Coronary artery (tissue), 2 donors: ENCODE results near the gene B4GALNT4.

Source experiments
- DNase-seq: peaks from one replicate; pipeline ENCODE4 v3.0.0-alpha.2; 2017; ENCODE audit warnings: low spot score
- H3K27ac ChIP-seq, 2 donors: fragments of 200-600 bp; sonication (generic); one replicate each; pipeline ENCODE4 v1.5.1; 2016 to 2019
- H3K4me3 ChIP-seq: fragments of 200-600 bp; sonication (generic); 2 replicates; pipeline ENCODE4 v1.5.1; 2016; ENCODE audit warnings: mild to moderate bottlenecking, moderate library complexity
- TF ChIP-seq, protein P1 (sequence below): fragments of 200-600 bp; sonication (generic); IDR thresholded peaks from one replicate; pipeline ENCODE4 v1.5.1; 2019; ENCODE audit warnings: antibody characterized with exemption

The B4GALNT4 gene

DNA sequence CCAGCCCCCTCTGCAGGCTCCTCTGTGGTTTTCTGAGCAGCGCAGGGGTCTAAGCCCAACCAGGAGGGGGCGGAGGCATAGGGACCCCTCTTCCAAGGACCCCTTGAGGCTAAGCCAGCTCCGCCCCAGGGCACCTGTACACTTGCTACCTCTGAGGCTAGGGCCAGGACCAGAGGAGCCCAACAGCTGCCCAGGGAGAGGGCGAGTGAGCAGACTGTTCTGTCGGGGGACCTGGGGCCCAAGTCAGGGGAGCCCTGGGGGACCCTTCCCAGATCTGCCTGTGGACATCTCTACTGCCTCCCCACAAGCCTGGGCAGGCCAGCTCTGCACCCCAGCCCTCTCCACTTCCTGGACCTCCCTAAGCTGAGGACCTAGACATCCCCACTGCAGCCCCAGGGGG lies 1.8 kb downstream of the B4GALNT4 start:
- Histone ChIP-seq H3K27ac (no peak overlapping the region), H3K4me3 (no peak overlapping the region)
- TF ChIP-seq, protein P1, sequence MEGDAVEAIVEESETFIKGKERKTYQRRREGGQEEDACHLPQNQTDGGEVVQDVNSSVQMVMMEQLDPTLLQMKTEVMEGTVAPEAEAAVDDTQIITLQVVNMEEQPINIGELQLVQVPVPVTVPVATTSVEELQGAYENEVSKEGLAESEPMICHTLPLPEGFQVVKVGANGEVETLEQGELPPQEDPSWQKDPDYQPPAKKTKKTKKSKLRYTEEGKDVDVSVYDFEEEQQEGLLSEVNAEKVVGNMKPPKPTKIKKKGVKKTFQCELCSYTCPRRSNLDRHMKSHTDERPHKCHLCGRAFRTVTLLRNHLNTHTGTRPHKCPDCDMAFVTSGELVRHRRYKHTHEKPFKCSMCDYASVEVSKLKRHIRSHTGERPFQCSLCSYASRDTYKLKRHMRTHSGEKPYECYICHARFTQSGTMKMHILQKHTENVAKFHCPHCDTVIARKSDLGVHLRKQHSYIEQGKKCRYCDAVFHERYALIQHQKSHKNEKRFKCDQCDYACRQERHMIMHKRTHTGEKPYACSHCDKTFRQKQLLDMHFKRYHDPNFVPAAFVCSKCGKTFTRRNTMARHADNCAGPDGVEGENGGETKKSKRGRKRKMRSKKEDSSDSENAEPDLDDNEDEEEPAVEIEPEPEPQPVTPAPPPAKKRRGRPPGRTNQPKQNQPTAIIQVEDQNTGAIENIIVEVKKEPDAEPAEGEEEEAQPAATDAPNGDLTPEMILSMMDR: no peak
- DNase-seq: no peak

DNA sequence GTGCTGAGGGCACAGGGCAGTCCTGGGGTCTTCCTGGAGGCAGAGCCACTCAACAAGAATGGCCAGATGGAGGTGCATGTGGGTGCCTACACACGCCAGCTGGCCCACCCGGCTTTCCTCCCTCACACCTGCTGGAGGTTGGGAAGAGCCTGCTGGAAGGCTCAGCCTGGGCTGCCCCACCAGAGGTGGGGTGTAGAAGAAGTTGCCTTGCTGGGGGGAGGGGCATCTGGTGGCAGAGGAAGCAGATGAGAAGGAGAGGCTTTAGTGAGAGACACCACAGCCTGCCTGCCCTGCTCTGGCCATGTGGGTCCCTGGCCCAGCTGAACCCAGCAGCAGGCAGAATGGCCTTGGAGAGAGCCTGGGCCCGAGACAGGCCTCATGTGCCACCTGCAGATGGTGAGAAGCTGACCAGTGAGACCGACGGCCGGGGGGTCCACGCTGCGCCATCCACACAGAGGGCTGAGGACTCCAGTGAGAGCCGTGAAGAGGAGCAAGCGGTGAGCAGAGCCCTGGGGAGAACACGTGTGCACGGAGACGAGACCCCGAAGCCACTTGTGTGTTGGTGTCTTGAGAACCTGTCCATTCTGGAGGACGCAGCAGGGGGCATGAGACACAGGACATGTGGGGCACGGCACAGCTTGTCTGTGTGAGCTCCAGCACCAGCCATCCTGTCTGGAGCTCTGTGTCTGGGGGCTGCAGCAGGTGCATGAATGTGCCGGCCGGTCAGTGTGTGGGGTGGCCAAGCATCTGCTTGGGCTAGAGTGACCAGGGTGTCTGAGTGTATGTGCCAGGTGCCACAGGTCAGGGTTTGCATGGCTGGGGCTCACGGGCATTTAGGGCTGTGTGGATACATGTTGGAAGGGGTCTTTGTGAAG lies 2.7 kb downstream of the B4GALNT4 start:
- DNase-seq: no peak
- Histone ChIP-seq H3K4me3 (no peak overlapping the region), H3K27ac (no peak overlapping the region)
- TF ChIP-seq, protein P1: no peak

DNA sequence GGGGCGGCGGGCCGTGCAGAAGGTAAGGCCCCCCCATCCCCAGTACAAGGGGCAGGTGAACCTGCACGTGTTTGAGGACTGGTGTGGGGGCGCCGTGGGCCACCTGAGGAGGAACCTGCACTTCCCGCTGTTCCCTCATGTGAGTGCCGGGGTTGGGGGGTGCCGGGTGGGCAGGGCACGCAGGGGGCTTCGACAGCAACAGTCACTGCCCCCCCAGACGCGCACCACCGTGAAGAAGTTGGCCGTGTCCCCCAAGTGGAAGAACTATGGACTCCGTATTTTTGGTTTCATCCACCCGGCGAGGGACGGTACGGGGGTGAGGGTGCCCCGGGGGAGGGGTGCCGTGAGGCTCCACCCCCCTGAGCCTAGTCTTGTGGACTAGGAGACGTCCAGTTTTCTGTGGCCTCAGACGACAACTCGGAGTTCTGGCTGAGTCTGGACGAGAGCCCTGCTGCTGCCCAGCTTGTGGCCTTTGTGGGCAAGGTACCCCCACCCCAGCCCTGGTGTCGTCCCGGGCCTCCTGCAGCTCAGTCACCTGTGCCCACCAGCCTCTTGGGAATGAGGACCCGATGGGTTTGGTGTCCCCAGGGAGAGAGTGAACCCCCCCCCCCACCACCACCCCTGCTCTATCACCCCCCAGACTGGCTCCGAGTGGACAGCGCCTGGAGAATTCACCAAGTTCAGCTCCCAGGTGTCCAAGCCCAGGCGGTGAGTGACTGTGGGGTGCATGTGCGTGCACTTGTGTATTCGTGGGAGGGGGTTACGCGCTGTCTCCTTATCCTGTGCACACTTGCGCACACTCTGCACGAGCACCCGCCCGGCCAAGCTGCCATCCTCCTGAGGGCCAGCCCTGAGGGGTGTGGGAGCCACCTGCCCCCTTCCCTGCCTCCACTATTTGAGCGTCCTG lies 3.8 kb downstream of the B4GALNT4 start:
- no peak for DNase-seq
- TF ChIP-seq, protein P1: no peak
- Histone ChIP-seq H3K27ac (no peak overlapping the region), H3K4me3 (no peak overlapping the region)

DNA sequence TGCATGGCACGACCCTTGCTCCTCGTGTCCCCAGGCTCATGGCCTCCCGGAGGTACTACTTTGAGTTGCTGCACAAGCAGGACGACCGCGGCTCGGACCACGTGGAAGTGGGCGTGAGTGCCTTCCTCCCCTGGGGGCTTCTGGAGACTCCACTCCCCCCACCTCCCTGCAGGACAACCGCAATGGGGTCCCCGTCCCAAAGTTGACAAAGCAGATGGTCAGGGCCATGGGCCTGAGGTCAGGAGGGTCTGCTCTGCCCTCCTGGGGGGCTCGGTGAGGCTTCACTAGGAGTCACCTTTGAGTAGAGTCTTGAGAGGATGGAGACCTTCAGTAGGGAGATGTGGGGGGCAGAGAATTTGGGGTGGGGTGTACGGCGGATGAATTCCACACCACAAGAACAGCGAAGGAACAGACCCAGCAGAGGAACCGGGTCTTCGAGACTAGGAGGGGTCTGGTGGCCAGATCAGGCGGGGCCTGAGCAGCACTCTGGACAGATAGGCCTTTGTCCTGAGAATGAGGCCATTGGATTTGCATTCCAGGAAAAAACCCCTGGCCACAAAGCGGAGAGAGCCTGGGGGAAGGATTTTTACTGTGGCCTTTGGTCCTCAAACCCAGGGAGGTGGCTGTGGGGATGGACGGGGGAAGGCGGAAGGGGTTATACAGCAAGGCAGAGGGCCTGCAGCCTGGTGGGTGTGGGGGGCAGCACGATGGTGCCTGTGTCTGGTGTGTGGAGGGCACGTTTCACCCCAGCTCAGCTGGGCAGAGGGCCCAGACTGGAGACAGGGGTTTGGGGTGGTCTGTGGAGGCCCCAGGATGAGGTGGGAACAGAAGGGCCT lies 4.6 kb downstream of the B4GALNT4 start:
- TF ChIP-seq, protein P1: no peak
- peak overlapping the region in 1 of 2 donors; percentile 16 for H3K27ac ChIP-seq
- no peak for DNase-seq
- no peak overlapping the region for H3K4me3 ChIP-seq

DNA sequence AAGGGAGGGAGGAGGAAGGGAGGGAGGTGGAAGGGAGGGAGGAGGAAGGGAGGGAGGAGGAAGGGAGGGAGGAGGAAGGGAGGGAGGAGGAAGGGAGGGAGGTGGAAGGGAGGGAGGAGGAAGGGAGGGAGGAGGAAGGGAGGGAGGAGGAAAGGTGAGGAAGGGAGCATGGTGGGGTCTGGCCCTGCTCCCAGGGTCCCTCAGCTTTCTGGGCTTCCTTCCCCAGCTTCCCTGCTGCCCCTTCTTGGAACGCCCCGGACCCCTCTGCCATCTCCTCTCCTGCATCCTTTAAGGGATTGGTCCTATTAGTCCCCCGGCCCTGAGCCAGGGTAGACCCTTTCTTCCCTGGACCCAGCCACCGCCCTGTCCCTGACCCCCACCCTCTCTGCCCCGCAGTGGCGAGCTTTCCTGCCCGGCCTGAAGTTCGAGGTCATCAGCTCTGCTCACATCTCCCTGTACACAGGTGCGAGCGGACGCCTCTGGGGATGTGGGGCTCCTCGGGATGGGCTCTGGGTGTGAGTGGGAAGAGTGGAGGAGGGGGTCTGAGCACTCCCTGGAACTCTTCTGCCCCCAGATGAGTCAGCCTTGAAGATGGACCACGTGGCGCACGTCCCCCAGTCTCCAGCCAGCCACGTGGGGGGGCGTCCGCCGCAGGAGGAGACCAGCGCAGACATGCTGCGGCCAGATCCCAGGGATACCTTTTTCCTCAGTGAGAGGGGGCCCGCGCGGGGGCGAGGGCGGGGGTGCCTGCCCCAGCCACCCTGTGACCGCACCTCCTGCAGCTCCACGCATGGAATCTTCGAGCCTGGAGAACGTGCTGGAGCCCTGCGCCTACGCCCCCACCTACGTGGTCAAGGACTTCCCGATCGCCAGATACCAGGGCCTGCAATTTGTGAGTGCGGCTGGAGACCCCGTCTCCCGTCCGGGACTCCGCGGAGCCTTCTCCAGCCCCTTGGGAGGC lies 6.0 kb downstream of the B4GALNT4 start:
- no peak for DNase-seq
- Histone ChIP-seq H3K4me3 (no peak overlapping the region), H3K27ac (no peak overlapping the region)
- TF ChIP-seq, protein P1: no peak
